ENCODE data around the gene SMOC2. TPM values are rescaled to one million over a fixed set of nuclear protein-coding genes. Genes with fewer than 3 reads are reported as not detected.

Gene SMOC2
- polyA plus RNA-seq, 3 donors = not detected

DNA sequence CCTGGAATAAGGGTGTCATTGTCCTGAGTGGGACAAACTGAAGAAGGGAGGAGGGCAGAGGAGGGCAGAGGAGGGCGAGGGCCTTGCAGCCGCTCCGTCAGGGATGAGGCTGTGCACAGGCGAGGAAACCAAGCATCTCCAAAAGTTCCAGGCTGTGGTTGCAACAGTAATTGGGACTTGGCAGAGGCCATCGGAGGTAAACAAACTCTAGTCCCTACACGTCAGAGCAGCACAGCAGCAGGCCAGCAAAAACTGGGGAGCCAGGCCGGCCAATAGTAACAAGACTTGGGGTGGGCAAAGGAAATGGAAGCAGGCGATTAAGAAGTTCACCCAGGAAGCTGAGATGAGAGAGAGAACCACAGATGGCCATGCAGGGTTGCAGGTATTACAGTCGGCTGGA lies 142.8 kb downstream of the SMOC2 start:
- TF ChIP-seq, protein P1, sequence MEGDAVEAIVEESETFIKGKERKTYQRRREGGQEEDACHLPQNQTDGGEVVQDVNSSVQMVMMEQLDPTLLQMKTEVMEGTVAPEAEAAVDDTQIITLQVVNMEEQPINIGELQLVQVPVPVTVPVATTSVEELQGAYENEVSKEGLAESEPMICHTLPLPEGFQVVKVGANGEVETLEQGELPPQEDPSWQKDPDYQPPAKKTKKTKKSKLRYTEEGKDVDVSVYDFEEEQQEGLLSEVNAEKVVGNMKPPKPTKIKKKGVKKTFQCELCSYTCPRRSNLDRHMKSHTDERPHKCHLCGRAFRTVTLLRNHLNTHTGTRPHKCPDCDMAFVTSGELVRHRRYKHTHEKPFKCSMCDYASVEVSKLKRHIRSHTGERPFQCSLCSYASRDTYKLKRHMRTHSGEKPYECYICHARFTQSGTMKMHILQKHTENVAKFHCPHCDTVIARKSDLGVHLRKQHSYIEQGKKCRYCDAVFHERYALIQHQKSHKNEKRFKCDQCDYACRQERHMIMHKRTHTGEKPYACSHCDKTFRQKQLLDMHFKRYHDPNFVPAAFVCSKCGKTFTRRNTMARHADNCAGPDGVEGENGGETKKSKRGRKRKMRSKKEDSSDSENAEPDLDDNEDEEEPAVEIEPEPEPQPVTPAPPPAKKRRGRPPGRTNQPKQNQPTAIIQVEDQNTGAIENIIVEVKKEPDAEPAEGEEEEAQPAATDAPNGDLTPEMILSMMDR (IDR thresholded peaks at IDR 0.05) = no peak
- no peaks in the 10 kb centered on the region for H3K4me1 ChIP-seq (ENCODE audit: control insufficient read depth in 1 of 2, insufficient read depth in 2 of 2, low read length in 2 of 2)
- H3K4me2 ChIP-seq (replicated peaks; ENCODE audit: extremely low read depth, low read length, poor library complexity, severe bottlenecking) = no peak overlapping the region
- WGBS (ENCODE audit: insufficient coverage) = 100% methylated on average over 4 of the region's 9 CpGs
- no peaks in the 10 kb centered on the region for H3K79me2 ChIP-seq (ENCODE audit: insufficient read depth, low read length)
- peaks cover 0 to 9% of the 10 kb centered on the region in 2 donors for H3K9me3 ChIP-seq (replicated peaks in 1 of 2; ENCODE audit: control insufficient read depth in 1 of 2, insufficient read depth in 1 of 2, low read length in 2 of 2)
- H3K4me3 ChIP-seq (replicated peaks in 1 of 3; ENCODE audit: low read depth in 2 of 3, low read length in 3 of 3) = no peak overlapping the region
- H3K27ac ChIP-seq (ENCODE audit: low read depth in 1 of 2, low read length in 2 of 2) = no peak overlapping the region
- no peak overlapping the region for H2AFZ ChIP-seq (ENCODE audit: insufficient read depth, low read depth, low read length, poor library complexity, severe bottlenecking)
- H4K20me1 ChIP-seq (ENCODE audit: insufficient read depth, low read length) = no peaks in the 10 kb centered on the region
- Mint-ChIP-seq H3K4me3 (no peak overlapping the region), H3K27me3 (ENCODE audit: low read depth in 3 of 3) (peaks cover 1% of the 10 kb centered on the region in 3 donors), H3K36me3 (no peaks in the 10 kb centered on the region), H3K9me3 (peaks cover 0 to 14% (median 4%) of the 10 kb centered on the region in 7 donors), H3K27ac (no peak overlapping the region), H3K4me1 (no peaks in the 10 kb centered on the region)
- intact Hi-C loops (cut with micrococcal nuclease) = no loop called here
- H3K36me3 ChIP-seq (replicated peaks in 1 of 2; ENCODE audit: control insufficient read depth in 1 of 2, insufficient read depth in 2 of 2, low read length in 2 of 2) = no peaks in the 10 kb centered on the region
- H3K27me3 ChIP-seq (ENCODE audit: control insufficient read depth in 2 of 2, insufficient read depth in 2 of 2, low read length in 2 of 2) = no peaks in the 10 kb centered on the region
- DNase-seq = no peak
- no peak overlapping the region for H3K9ac ChIP-seq (ENCODE audit: insufficient read depth, low read length, poor library complexity, severe bottlenecking)

DNA sequence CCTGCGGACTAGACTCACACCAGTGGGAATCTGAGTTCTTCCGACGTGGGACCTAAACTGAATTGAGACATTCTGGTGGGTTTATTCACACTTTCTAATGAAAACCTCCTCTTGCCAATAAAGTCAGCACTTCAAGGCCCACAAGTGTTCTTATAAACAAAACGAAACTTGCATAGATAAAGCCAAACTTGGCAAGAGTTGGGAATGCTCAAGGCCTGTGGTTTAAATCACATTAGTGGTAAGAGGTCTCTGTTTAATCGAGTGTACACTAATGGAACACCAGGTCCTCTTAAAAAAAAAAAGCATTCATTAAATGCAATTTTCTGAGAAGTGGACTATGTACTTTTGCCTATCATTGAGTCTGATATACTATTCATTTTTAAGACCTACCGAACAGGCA lies 143.3 kb downstream of the SMOC2 start:
- H3K27me3 Mint-ChIP-seq (ENCODE audit: low read depth in 3 of 3) = peaks cover 0 to 1% (median 1%) of the 10 kb centered on the region in 3 donors
- no peak overlapping the region for H3K4me3 Mint-ChIP-seq
- H4K20me1 ChIP-seq (ENCODE audit: insufficient read depth, low read length) = no peaks in the 10 kb centered on the region
- H3K9ac ChIP-seq (ENCODE audit: insufficient read depth, low read length, poor library complexity, severe bottlenecking) = no peak overlapping the region
- H3K4me3 ChIP-seq (replicated peaks in 1 of 3; ENCODE audit: low read depth in 2 of 3, low read length in 3 of 3) = no peak overlapping the region
- no peak for DNase-seq
- no peaks in the 10 kb centered on the region for H3K4me1 Mint-ChIP-seq
- H3K4me1 ChIP-seq (ENCODE audit: control insufficient read depth in 1 of 2, insufficient read depth in 2 of 2, low read length in 2 of 2) = no peaks in the 10 kb centered on the region
- H3K9me3 Mint-ChIP-seq = peaks cover 0 to 15% (median 5%) of the 10 kb centered on the region in 7 donors
- H3K4me2 ChIP-seq (replicated peaks; ENCODE audit: extremely low read depth, low read length, poor library complexity, severe bottlenecking) = no peak overlapping the region
- H3K27me3 ChIP-seq (ENCODE audit: control insufficient read depth in 2 of 2, insufficient read depth in 2 of 2, low read length in 2 of 2) = no peaks in the 10 kb centered on the region
- H3K36me3 ChIP-seq (replicated peaks in 1 of 2; ENCODE audit: control insufficient read depth in 1 of 2, insufficient read depth in 2 of 2, low read length in 2 of 2) = no peaks in the 10 kb centered on the region
- H3K9me3 ChIP-seq (replicated peaks in 1 of 2; ENCODE audit: control insufficient read depth in 1 of 2, insufficient read depth in 1 of 2, low read length in 2 of 2) = peaks cover 0 to 11% of the 10 kb centered on the region in 2 donors
- H3K36me3 Mint-ChIP-seq = no peaks in the 10 kb centered on the region
- no peak overlapping the region for H2AFZ ChIP-seq (ENCODE audit: insufficient read depth, low read depth, low read length, poor library complexity, severe bottlenecking)
- TF ChIP-seq, protein P1 (IDR thresholded peaks at IDR 0.05) = no peak
- H3K27ac ChIP-seq (ENCODE audit: low read depth in 1 of 2, low read length in 2 of 2) = no peak overlapping the region
- H3K79me2 ChIP-seq (ENCODE audit: insufficient read depth, low read length) = no peaks in the 10 kb centered on the region
- intact Hi-C loops (cut with micrococcal nuclease) = no loop called here
- 100% methylated on average over 1 of the region's 6 CpGs for WGBS (ENCODE audit: insufficient coverage)
- H3K27ac Mint-ChIP-seq = no peak overlapping the region

Measured in CD14-positive monocyte (primary cell).